ENCODE data around the gene GSAP. TPM values are rescaled to one million over a fixed set of nuclear protein-coding genes. Genes with fewer than 3 reads are reported as not detected.

The GSAP gene
- total RNA-seq, 1 donor from 2014 or later, result 5.0 TPM

- Mint-ChIP-seq H3K4me1 (ENCODE audit: unreplicated experiment) (peaks cover 51% of the 10 kb centered on the region), H3K4me3 (peak overlapping the region; percentile 51), H3K36me3 (no peaks in the 10 kb centered on the region), H3K27me3 (peaks cover 3% of the 10 kb centered on the region), H3K9me3 (no peaks in the 10 kb centered on the region), H3K27ac (peak overlapping the region; percentile 43)
- no peak for DNase-seq (ENCODE audit: extremely low spot score, unreplicated experiment)
- no peak for TF ChIP-seq CTCF (conservative IDR thresholded peaks at IDR 0.05)
Measured at GRCh38 chr7:77426521-77427051, 10.4 kb upstream of the GSAP start.

- Mint-ChIP-seq H3K27ac (no peak overlapping the region), H3K27me3 (peaks cover 3% of the 10 kb centered on the region), H3K9me3 (no peaks in the 10 kb centered on the region), H3K36me3 (no peaks in the 10 kb centered on the region), H3K4me1 (ENCODE audit: unreplicated experiment) (peaks cover 49% of the 10 kb centered on the region), H3K4me3 (peak overlapping the region; percentile 48)
- TF ChIP-seq CTCF (conservative IDR thresholded peaks at IDR 0.05), result no peak
- no peak for DNase-seq (ENCODE audit: extremely low spot score, unreplicated experiment)
Measured at GRCh38 chr7:77426052-77426404, 9.9 kb upstream of the GSAP start.

GRCh38 chr7:77425101-77426051 is 9.2 kb upstream of the GSAP start:
- no peak for DNase-seq (ENCODE audit: extremely low spot score, unreplicated experiment)
- Mint-ChIP-seq H3K4me3 (peak overlapping the region; percentile 48), H3K9me3 (no peaks in the 10 kb centered on the region), H3K36me3 (no peaks in the 10 kb centered on the region), H3K27ac (no peak overlapping the region), H3K27me3 (peaks cover 3% of the 10 kb centered on the region), H3K4me1 (ENCODE audit: unreplicated experiment) (peaks cover 43% of the 10 kb centered on the region)
- no peak for TF ChIP-seq CTCF (conservative IDR thresholded peaks at IDR 0.05)

- no peaks in the 10 kb centered on the region for H3K9me3 Mint-ChIP-seq
- H3K27me3 Mint-ChIP-seq, result peaks cover 17% of the 10 kb centered on the region
- no peak overlapping the region for H3K27ac Mint-ChIP-seq
- no peaks in the 10 kb centered on the region for H3K36me3 Mint-ChIP-seq
- peaks cover 33% of the 10 kb centered on the region for H3K4me1 Mint-ChIP-seq (ENCODE audit: unreplicated experiment)
- no peak for DNase-seq (ENCODE audit: extremely low spot score, unreplicated experiment)
- peak overlapping the region; percentile 13 for H3K4me3 Mint-ChIP-seq
- TF ChIP-seq CTCF (conservative IDR thresholded peaks at IDR 0.05), result no peak
Measured at GRCh38 chr7:77422500-77422899, 6.4 kb upstream of the GSAP start.

GRCh38 chr7:77420986-77421672 is 5.0 kb upstream of the GSAP start:
- Mint-ChIP-seq H3K36me3 (no peaks in the 10 kb centered on the region), H3K27me3 (peaks cover 28% of the 10 kb centered on the region), H3K9me3 (no peaks in the 10 kb centered on the region), H3K4me3 (no peak overlapping the region), H3K4me1 (ENCODE audit: unreplicated experiment) (peaks cover 24% of the 10 kb centered on the region), H3K27ac (no peak overlapping the region)
- no peak for TF ChIP-seq CTCF (conservative IDR thresholded peaks at IDR 0.05)
- DNase-seq (ENCODE audit: extremely low spot score, unreplicated experiment), result no peak
